ENCODE data around the gene ATP9A.
A peak's percentile ranks its signal among the peaks of the same experiment; 100 is the strongest.
"Not testable (repeated sequence)": the region's sequence is repeated elsewhere in the genome, so short reads cannot be mapped to it uniquely, and the experiment has no call there.

Gene ATP9A

GRCh38 chr20:51752343-51752951 lies 15.7 kb downstream of the ATP9A start:
- DNase-seq: peak; percentile 24

GRCh38 chr20:51750770-51751388 lies 17.3 kb downstream of the ATP9A start:
- DNase-seq: no peak

- DNase-seq: peak; percentile 79
These were observed 18.0 kb downstream of the ATP9A start for GRCh38 chr20:51750037-51750769.

GRCh38 chr20:51749674-51750036 lies 18.5 kb downstream of the ATP9A start:
- no peak for DNase-seq

GRCh38 chr20:51747182-51747911 lies 20.8 kb downstream of the ATP9A start:
- no peak for DNase-seq

GRCh38 chr20:51745804-51746203 lies 22.4 kb downstream of the ATP9A start:
- DNase-seq: no peak

GRCh38 chr20:51740838-51741237 lies 27.4 kb downstream of the ATP9A start:
- no peak for DNase-seq

- not testable (repeated sequence) for DNase-seq
These were observed 27.9 kb downstream of the ATP9A start for GRCh38 chr20:51740308-51740707.

GRCh38 chr20:51739722-51740249 lies 28.4 kb downstream of the ATP9A start:
- no peak for DNase-seq

GRCh38 chr20:51738877-51739447 lies 29.2 kb downstream of the ATP9A start:
- DNase-seq: no peak

- not testable (repeated sequence) for DNase-seq
These were observed 29.9 kb downstream of the ATP9A start for GRCh38 chr20:51738261-51738660.

- no peak for DNase-seq
These were observed 31.2 kb downstream of the ATP9A start for GRCh38 chr20:51736947-51737346.

- DNase-seq: no peak
These were observed 32.2 kb downstream of the ATP9A start for GRCh38 chr20:51735728-51736600.

GRCh38 chr20:51734876-51735720 lies 33.1 kb downstream of the ATP9A start:
- DNase-seq: no peak

GRCh38 chr20:51733070-51733469 lies 35.1 kb downstream of the ATP9A start:
- DNase-seq: no peak

- DNase-seq: no peak
These were observed 35.9 kb downstream of the ATP9A start for GRCh38 chr20:51732096-51732791.

GRCh38 chr20:51731731-51732095 lies 36.5 kb downstream of the ATP9A start:
- DNase-seq: no peak

- DNase-seq: no peak
These were observed 38.4 kb downstream of the ATP9A start for GRCh38 chr20:51729771-51730170.

- DNase-seq: no peak
These were observed 39.5 kb downstream of the ATP9A start for GRCh38 chr20:51728737-51729136.

- no peak for DNase-seq
These were observed 40.3 kb downstream of the ATP9A start for GRCh38 chr20:51727872-51728271.
